SK-N-SH (cell line): ENCODE data around the gene PLCG1.

Source experiments
- CHD2 ChIP-seq: fragments of 150-350 bp; IDR thresholded peaks from 2 replicates; pipeline ENCODE4 v1.6.1; 2018; ENCODE audit warnings: low read length; ENCODE audit not compliant: partially characterized antibody
- EP300 ChIP-seq, 2 experiments: IDR thresholded peaks; 2 replicates each; pipeline versions ENCODE4 v1.4.0 to v1.6.1; 2012; ENCODE audit warnings: borderline replicate concordance in 1 of 2, low read depth in 1 of 2, low read length in 1 of 2
- NRF1 ChIP-seq: IDR thresholded peaks from 2 replicates; pipeline ENCODE4 v1.6.1; 2012; ENCODE audit warnings: low read depth, mild to moderate bottlenecking, low read length
- POLR2AphosphoS5 ChIP-seq: IDR thresholded peaks from 2 replicates; pipeline ENCODE4 v1.6.1; 2012; ENCODE audit warnings: low read depth, low read length
- RFX5 ChIP-seq: IDR thresholded peaks from 2 replicates; pipeline ENCODE4 v1.6.1; 2012; ENCODE audit warnings: mild to moderate bottlenecking, improper control_type of control experiment, low read length
- RXRA ChIP-seq: IDR thresholded peaks from 2 replicates; pipeline ENCODE4 v1.4.0; 2012; ENCODE audit warnings: low read depth, mild to moderate bottlenecking, borderline replicate concordance
- USF1 ChIP-seq: IDR thresholded peaks from 2 replicates; pipeline ENCODE4 v1.4.0; 2012; ENCODE audit warnings: low read depth, borderline replicate concordance
- USF2 ChIP-seq: fragments of 150-350 bp; IDR thresholded peaks from 2 replicates; pipeline ENCODE4 v1.6.1; 2017; ENCODE audit warnings: antibody characterized with exemption, low read length, low read depth, borderline replicate concordance
- YY1 ChIP-seq: IDR thresholded peaks from 2 replicates; pipeline ENCODE4 v1.4.0; 2012; ENCODE audit warnings: low read depth, mild to moderate bottlenecking
- ZBTB33 ChIP-seq: IDR thresholded peaks from 2 replicates; pipeline ENCODE4 v1.4.0; 2012; ENCODE audit warnings: low read depth, borderline replicate concordance
- TF ChIP-seq, protein P1 (sequence below): fragments of 200-600 bp; sonication (generic); IDR thresholded peaks from 2 replicates; pipeline ENCODE4 v1.6.1; 2017; ENCODE audit warnings: antibody characterized with exemption, mild to moderate bottlenecking, moderate library complexity
- TF ChIP-seq, protein P2 (sequence below): IDR thresholded peaks from 2 replicates; pipeline ENCODE4 v1.6.1; 2012; ENCODE audit warnings: mild to moderate bottlenecking, low read depth, low read length, moderate library complexity

DNA sequence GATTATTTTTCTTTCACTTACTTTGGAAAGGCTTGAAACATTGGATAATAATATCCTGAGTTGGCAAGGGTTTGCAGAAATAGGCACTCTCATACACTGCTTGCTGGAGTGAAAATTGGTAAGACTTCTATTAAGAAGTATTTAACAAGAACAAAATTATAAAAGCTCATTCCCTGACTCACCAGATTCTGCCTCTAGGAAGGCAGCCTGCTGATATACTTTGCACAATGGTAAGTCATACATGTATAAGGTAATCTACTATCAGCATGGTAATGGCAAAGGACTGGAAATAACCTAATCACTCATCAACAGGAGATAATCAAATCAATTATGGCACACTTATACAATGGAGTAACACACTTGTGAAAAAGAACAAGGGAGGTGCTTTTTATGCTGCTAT, 85.8 kb downstream of the PLCG1 start:
- no peak for TF ChIP-seq CHD2
- TF ChIP-seq RXRA = no peak
- TF ChIP-seq, protein P1, sequence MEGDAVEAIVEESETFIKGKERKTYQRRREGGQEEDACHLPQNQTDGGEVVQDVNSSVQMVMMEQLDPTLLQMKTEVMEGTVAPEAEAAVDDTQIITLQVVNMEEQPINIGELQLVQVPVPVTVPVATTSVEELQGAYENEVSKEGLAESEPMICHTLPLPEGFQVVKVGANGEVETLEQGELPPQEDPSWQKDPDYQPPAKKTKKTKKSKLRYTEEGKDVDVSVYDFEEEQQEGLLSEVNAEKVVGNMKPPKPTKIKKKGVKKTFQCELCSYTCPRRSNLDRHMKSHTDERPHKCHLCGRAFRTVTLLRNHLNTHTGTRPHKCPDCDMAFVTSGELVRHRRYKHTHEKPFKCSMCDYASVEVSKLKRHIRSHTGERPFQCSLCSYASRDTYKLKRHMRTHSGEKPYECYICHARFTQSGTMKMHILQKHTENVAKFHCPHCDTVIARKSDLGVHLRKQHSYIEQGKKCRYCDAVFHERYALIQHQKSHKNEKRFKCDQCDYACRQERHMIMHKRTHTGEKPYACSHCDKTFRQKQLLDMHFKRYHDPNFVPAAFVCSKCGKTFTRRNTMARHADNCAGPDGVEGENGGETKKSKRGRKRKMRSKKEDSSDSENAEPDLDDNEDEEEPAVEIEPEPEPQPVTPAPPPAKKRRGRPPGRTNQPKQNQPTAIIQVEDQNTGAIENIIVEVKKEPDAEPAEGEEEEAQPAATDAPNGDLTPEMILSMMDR = no peak
- TF ChIP-seq POLR2AphosphoS5 = no peak
- no peak for TF ChIP-seq NRF1
- no peak for TF ChIP-seq USF1
- no peak for TF ChIP-seq USF2
- TF ChIP-seq ZBTB33 = no peak
- no peak for TF ChIP-seq EP300 (IDR thresholded peaks at IDR 0.05; ENCODE audit: borderline replicate concordance in 1 of 2, low read depth in 1 of 2, low read length in 1 of 2)
- no peak for TF ChIP-seq YY1
- no peak for TF ChIP-seq RFX5
- TF ChIP-seq, protein P2, sequence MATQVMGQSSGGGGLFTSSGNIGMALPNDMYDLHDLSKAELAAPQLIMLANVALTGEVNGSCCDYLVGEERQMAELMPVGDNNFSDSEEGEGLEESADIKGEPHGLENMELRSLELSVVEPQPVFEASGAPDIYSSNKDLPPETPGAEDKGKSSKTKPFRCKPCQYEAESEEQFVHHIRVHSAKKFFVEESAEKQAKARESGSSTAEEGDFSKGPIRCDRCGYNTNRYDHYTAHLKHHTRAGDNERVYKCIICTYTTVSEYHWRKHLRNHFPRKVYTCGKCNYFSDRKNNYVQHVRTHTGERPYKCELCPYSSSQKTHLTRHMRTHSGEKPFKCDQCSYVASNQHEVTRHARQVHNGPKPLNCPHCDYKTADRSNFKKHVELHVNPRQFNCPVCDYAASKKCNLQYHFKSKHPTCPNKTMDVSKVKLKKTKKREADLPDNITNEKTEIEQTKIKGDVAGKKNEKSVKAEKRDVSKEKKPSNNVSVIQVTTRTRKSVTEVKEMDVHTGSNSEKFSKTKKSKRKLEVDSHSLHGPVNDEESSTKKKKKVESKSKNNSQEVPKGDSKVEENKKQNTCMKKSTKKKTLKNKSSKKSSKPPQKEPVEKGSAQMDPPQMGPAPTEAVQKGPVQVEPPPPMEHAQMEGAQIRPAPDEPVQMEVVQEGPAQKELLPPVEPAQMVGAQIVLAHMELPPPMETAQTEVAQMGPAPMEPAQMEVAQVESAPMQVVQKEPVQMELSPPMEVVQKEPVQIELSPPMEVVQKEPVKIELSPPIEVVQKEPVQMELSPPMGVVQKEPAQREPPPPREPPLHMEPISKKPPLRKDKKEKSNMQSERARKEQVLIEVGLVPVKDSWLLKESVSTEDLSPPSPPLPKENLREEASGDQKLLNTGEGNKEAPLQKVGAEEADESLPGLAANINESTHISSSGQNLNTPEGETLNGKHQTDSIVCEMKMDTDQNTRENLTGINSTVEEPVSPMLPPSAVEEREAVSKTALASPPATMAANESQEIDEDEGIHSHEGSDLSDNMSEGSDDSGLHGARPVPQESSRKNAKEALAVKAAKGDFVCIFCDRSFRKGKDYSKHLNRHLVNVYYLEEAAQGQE = no peak
